H1 (cell line): ENCODE measurements around the gene PIGU.
"Not testable (repeated sequence)": the region's sequence is repeated elsewhere in the genome, so short reads cannot be mapped to it uniquely, and the experiment has no call there.

ENCODE experiments used
- ATF3 ChIP-seq: IDR thresholded peaks from 2 replicates; pipeline ENCODE4 v1.6.1; 2011; ENCODE audit warnings: low read depth, mild to moderate bottlenecking, low read length; ENCODE audit not compliant: insufficient read depth
- EP300 ChIP-seq, 2 experiments: IDR thresholded peaks; 1 replicate in 1 of 2; 2 replicates in 1 of 2; pipeline ENCODE4 v1.6.1; 2011 to 2012; ENCODE audit warnings: low read depth in 2 of 2, low read length in 2 of 2, mild to moderate bottlenecking in 2 of 2, borderline replicate concordance in 1 of 2, inconsistent platforms in 1 of 2, moderate library complexity in 1 of 2
- EZH2 ChIP-seq: fragments of 200-600 bp; sonication (generic); IDR thresholded peaks from 2 replicates; pipeline ENCODE4 v1.7.1; 2012; ENCODE audit warnings: low read depth, mild to moderate bottlenecking, moderate library complexity, low read length, inconsistent platforms; ENCODE audit not compliant: severe bottlenecking
- JUN ChIP-seq: IDR thresholded peaks from 2 replicates; pipeline ENCODE4 v1.6.1; 2011; ENCODE audit warnings: low read depth, mild to moderate bottlenecking, improper control_type of control experiment, low read length
- POLR2A ChIP-seq, 2 experiments: IDR thresholded peaks; 1 replicate in 1 of 2; 2 replicates in 1 of 2; pipeline ENCODE4 v1.6.1; 2011; ENCODE audit warnings: low read depth in 2 of 2, low read length in 2 of 2, mild to moderate bottlenecking in 2 of 2; ENCODE audit errors: control extremely low read depth in 1 of 2
- POLR2AphosphoS5 ChIP-seq: IDR thresholded peaks from 2 replicates; pipeline ENCODE4 v1.6.1; 2011; ENCODE audit warnings: low read depth, low read length
- SIN3A ChIP-seq, 2 experiments: IDR thresholded peaks in 1 of 2; conservative IDR thresholded peaks in 1 of 2; 2 replicates each; pipeline ENCODE4 v1.6.1; 2011 to 2012; ENCODE audit warnings: low read length in 2 of 2, improper control_type of control experiment in 1 of 2, low read depth in 1 of 2, mild to moderate bottlenecking in 1 of 2
- TAF1 ChIP-seq: IDR thresholded peaks from 2 replicates; pipeline ENCODE4 v1.6.1; 2011; ENCODE audit warnings: mild to moderate bottlenecking, low read depth, low read length
- USF2 ChIP-seq: IDR thresholded peaks from 2 replicates; pipeline ENCODE4 v1.6.1; 2011; ENCODE audit warnings: low read length, improper control_type of control experiment
- TF ChIP-seq, protein P1 (sequence below), 3 experiments: IDR thresholded peaks; 1 replicate in 2 of 3; 2 replicates in 1 of 3; pipeline versions ENCODE4 v1.5.1 to v1.6.1; 2011; ENCODE audit warnings: low read length in 3 of 3, mild to moderate bottlenecking in 3 of 3, inconsistent platforms in 2 of 3, low read depth in 1 of 3, moderate library complexity in 1 of 3; ENCODE audit not compliant: insufficient read depth in 1 of 3; ENCODE audit errors: control extremely low read depth in 1 of 3
- TF ChIP-seq, protein P2 (sequence below): IDR thresholded peaks from 2 replicates; pipeline ENCODE4 v1.6.1; 2012; ENCODE audit warnings: inconsistent platforms
- TF ChIP-seq, protein P3 (sequence below): IDR thresholded peaks from 2 replicates; pipeline ENCODE4 v1.6.1; 2012; ENCODE audit warnings: low read length, inconsistent platforms

DNA sequence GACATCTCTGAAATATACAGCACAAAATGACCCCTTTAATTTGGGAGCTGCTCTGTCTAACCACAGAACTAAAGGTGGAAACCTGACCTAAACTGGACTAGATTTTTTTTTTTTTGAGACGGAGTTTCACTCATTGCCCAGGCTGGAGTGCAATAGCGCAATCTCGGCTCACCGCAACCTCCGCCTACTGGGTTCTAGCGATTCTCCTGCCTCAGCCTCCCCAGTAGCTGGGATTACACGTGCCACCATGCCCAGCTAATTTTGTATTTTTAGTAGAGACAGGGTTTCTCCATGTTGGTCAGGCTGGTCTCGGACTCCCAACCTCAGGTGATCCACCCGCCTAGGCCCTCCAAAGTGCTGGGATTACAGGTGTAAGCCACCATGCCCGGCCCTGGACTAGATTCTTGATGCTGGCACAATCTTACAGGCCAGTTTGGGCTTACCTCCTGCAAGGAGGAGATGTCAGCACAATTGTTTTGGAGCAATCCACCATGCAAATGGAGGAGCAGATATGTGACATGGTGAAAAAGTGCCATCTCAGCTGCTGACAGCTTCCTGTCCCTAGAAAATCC, 37.1 kb upstream of the PIGU start:
- TF ChIP-seq EP300 (IDR thresholded peaks at IDR 0.05; ENCODE audit: borderline replicate concordance in 1 of 2, low read depth in 2 of 2, low read length in 2 of 2); JUN; USF2; POLR2A (IDR thresholded peaks at IDR 0.05; ENCODE audit: control extremely low read depth in 1 of 2, low read depth in 2 of 2, low read length in 2 of 2); ATF3; EZH2; TAF1; SIN3A (conservative IDR thresholded peaks at IDR 0.05 in 1 of 2, IDR thresholded peaks at IDR 0.05 in 1 of 2; ENCODE audit: low read depth in 1 of 2, low read length in 2 of 2); POLR2AphosphoS5: not testable (repeated sequence)
- TF ChIP-seq, protein P1, sequence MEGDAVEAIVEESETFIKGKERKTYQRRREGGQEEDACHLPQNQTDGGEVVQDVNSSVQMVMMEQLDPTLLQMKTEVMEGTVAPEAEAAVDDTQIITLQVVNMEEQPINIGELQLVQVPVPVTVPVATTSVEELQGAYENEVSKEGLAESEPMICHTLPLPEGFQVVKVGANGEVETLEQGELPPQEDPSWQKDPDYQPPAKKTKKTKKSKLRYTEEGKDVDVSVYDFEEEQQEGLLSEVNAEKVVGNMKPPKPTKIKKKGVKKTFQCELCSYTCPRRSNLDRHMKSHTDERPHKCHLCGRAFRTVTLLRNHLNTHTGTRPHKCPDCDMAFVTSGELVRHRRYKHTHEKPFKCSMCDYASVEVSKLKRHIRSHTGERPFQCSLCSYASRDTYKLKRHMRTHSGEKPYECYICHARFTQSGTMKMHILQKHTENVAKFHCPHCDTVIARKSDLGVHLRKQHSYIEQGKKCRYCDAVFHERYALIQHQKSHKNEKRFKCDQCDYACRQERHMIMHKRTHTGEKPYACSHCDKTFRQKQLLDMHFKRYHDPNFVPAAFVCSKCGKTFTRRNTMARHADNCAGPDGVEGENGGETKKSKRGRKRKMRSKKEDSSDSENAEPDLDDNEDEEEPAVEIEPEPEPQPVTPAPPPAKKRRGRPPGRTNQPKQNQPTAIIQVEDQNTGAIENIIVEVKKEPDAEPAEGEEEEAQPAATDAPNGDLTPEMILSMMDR (IDR thresholded peaks at IDR 0.05; ENCODE audit: control extremely low read depth in 1 of 3, insufficient read depth in 1 of 3, low read depth in 1 of 3, low read length in 3 of 3) = not testable (repeated sequence)
- TF ChIP-seq, protein P2, sequence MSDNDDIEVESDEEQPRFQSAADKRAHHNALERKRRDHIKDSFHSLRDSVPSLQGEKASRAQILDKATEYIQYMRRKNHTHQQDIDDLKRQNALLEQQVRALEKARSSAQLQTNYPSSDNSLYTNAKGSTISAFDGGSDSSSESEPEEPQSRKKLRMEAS = not testable (repeated sequence)
- TF ChIP-seq, protein P3, sequence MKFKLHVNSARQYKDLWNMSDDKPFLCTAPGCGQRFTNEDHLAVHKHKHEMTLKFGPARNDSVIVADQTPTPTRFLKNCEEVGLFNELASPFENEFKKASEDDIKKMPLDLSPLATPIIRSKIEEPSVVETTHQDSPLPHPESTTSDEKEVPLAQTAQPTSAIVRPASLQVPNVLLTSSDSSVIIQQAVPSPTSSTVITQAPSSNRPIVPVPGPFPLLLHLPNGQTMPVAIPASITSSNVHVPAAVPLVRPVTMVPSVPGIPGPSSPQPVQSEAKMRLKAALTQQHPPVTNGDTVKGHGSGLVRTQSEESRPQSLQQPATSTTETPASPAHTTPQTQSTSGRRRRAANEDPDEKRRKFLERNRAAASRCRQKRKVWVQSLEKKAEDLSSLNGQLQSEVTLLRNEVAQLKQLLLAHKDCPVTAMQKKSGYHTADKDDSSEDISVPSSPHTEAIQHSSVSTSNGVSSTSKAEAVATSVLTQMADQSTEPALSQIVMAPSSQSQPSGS = not testable (repeated sequence)
